HCT116 (cell line): ENCODE results near the gene TST. TPM values are rescaled to one million over a fixed set of nuclear protein-coding genes. Genes with fewer than 3 reads are reported as not detected.

Source experiments
- ATAC-seq: fragments of 200-7000 bp; cut with Tn5 transposase; 2 replicates; pipeline ENCODE4 v1.9.1; 2020; ENCODE audit warnings: mild to moderate bottlenecking, moderate library complexity
- BruUV-seq: library from RNA; stranded (reverse); fragments of 400-500 nt; replicated peaks from 2 replicates; lab custom pipeline; 2021; lab: Mats Ljungman, UMichigan
- CTCF ChIA-PET: fragments of 300-600 bp; sonication (Branson Sonifier 250); formaldehyde crosslinking; loops from one replicate; lab custom pipeline; 2021; ENCODE audit warnings: antibody characterized with exemption; lab: Charles Lee
- POLR2A ChIA-PET: fragments of 300-600, 350-600 bp; sonication (Branson Sonifier 250); formaldehyde crosslinking; loops from one replicate; lab custom pipeline; 2021; ENCODE audit warnings: antibody characterized with exemption; lab: Charles Lee
- RAD21 ChIA-PET, 2 experiments: fragments of 300-600 bp; sonication (Branson Sonifier 250); formaldehyde crosslinking; loops; one replicate each; lab custom pipeline; 2023; ENCODE audit warnings: low total read pairs in 2 of 2; ENCODE audit not compliant: uncharacterized antibody in 2 of 2, unreplicated experiment in 2 of 2, low non-redundant PET in 1 of 2; lab: Charles Lee
- DNase-seq: peaks from one replicate; pipeline ENCODE4 v3.0.0-alpha.2; 2010; ENCODE audit warnings: low read depth, low spot score
- H2AFZ ChIP-seq: fragments of 200-600 bp; shearing (Covaris generic), sonication (generic); 2 replicates; pipeline ENCODE4 v1.6.1; 2017; ENCODE audit warnings: low read depth, mixed run types, mixed read lengths, antibody characterized with exemption, low read length; ENCODE audit not compliant: poor library complexity, severe bottlenecking
- H3K27ac ChIP-seq: 2 replicates; pipeline ENCODE4 v1.5.1; 2012; ENCODE audit warnings: low read depth, low read length
- H3K27me3 ChIP-seq: fragments of 200-600 bp; sonication (generic); 2 replicates; pipeline ENCODE4 v1.6.1; 2016; ENCODE audit warnings: mixed run types, low read length, mixed read lengths; ENCODE audit not compliant: insufficient read depth
- H3K36me3 ChIP-seq, 2 experiments: fragments of 200-500 bp in 1 of 2; fragments of 200-600 bp in 1 of 2; sonication (Bioruptor generic) in 1 of 2; sonication (generic) in 1 of 2; 2 replicates each; pipeline versions ENCODE4 v1.5.1 to v1.6.1; 2014 to 2016; ENCODE audit warnings: low read length in 2 of 2, inconsistent platforms in 1 of 2, mixed read lengths in 1 of 2, mixed run types in 1 of 2; ENCODE audit not compliant: insufficient read depth in 2 of 2, control insufficient read depth in 1 of 2
- H3K4me1 ChIP-seq, 2 experiments: fragments of 200-600 bp in 1 of 2; sonication (generic) in 1 of 2; 2 replicates each; pipeline versions ENCODE4 v1.5.1 to v1.6.1; 2012 to 2017; ENCODE audit warnings: low read length in 2 of 2, inconsistent platforms in 1 of 2, mild to moderate bottlenecking in 1 of 2, mixed read lengths in 1 of 2, mixed run types in 1 of 2, moderate library complexity in 1 of 2; ENCODE audit not compliant: insufficient read depth in 2 of 2, control insufficient read depth in 1 of 2
- H3K4me2 ChIP-seq: fragments of 200-600 bp; sonication (generic); 2 replicates; pipeline ENCODE4 v1.6.1; 2017; ENCODE audit warnings: mixed run types, low read length, mixed read lengths
- H3K4me3 ChIP-seq, 2 experiments: fragments of 200-600 bp in 1 of 2; sonication (generic) in 1 of 2; replicated peaks in 1 of 2; 2 replicates each; pipeline ENCODE4 v1.5.1; 2011 to 2016; ENCODE audit warnings: low read length in 2 of 2, control low read depth in 1 of 2, low read depth in 1 of 2, mild to moderate bottlenecking in 1 of 2, mixed read lengths in 1 of 2, mixed run types in 1 of 2
- H3K79me2 ChIP-seq: fragments of 200-600 bp; sonication (generic); 2 replicates; pipeline ENCODE4 v1.6.1; 2017; ENCODE audit warnings: mild to moderate bottlenecking, mixed run types, low read length, moderate library complexity, mixed read lengths; ENCODE audit not compliant: insufficient read depth
- H3K9ac ChIP-seq: fragments of 200-600 bp; sonication (generic); 2 replicates; pipeline ENCODE4 v1.6.1; 2016; ENCODE audit warnings: low read length, mixed read lengths
- H3K9me2 ChIP-seq: fragments of 200-600 bp; sonication (generic), shearing (Covaris generic); 2 replicates; pipeline ENCODE4 v1.6.1; 2017; ENCODE audit warnings: mixed run types, mild to moderate bottlenecking, moderate library complexity; ENCODE audit not compliant: insufficient read depth
- H3K9me3 ChIP-seq, 2 experiments: fragments of 200-500 bp in 1 of 2; fragments of 200-600 bp in 1 of 2; sonication (Bioruptor generic) in 1 of 2; sonication (generic) in 1 of 2; 2 replicates each; pipeline ENCODE4 v1.6.1; 2014 to 2017; ENCODE audit warnings: low read length in 2 of 2, mixed read lengths in 2 of 2, inconsistent platforms in 1 of 2, low read depth in 1 of 2, mild to moderate bottlenecking in 1 of 2, mixed run types in 1 of 2, moderate library complexity in 1 of 2; ENCODE audit not compliant: control insufficient read depth in 1 of 2, insufficient read depth in 1 of 2
- H4K20me1 ChIP-seq: fragments of 200-600 bp; sonication (generic), shearing (Covaris generic); 2 replicates; pipeline ENCODE4 v1.6.1; 2017; ENCODE audit warnings: mixed run types, mild to moderate bottlenecking, moderate library complexity; ENCODE audit not compliant: insufficient read depth
- ATF3 ChIP-seq: IDR thresholded peaks from 2 replicates; pipeline ENCODE4 v1.6.1; 2012
- CBX3 ChIP-seq: IDR thresholded peaks from 2 replicates; pipeline ENCODE4 v1.6.1; 2012; ENCODE audit warnings: low read depth
- CTCF ChIP-seq, 3 experiments: fragments of 200-600 bp in 1 of 3; sonication (generic) in 1 of 3; IDR thresholded peaks in 2 of 3; conservative IDR thresholded peaks in 1 of 3; 2 replicates each; pipeline ENCODE4 v1.5.1; 2012 to 2017; ENCODE audit warnings: low read depth in 2 of 3, low read length in 2 of 3, antibody characterized with exemption in 1 of 3, borderline replicate concordance in 1 of 3, control low read depth in 1 of 3, mild to moderate bottlenecking in 1 of 3, mixed read lengths in 1 of 3, mixed run types in 1 of 3, moderate library complexity in 1 of 3; ENCODE audit not compliant: insufficient read depth in 1 of 3
- EGR1 ChIP-seq: IDR thresholded peaks from 2 replicates; pipeline ENCODE4 v1.6.1; 2012; ENCODE audit warnings: low read depth
- ELF1 ChIP-seq: IDR thresholded peaks from 2 replicates; pipeline ENCODE4 v1.6.1; 2012; ENCODE audit warnings: low read depth, borderline replicate concordance
- EZH2 ChIP-seq: fragments of 200-600 bp; sonication (generic); IDR thresholded peaks from 2 replicates; pipeline ENCODE4 v1.6.1; 2017; ENCODE audit warnings: antibody characterized with exemption, mixed run types
- EZH2phosphoT487 ChIP-seq: fragments of 200-600 bp; IDR thresholded peaks from 2 replicates; pipeline ENCODE4 v1.6.1; 2018; ENCODE audit warnings: antibody characterized with exemption, borderline replicate concordance
- POLR2A ChIP-seq: IDR thresholded peaks from 2 replicates; pipeline ENCODE4 v1.7.0; 2011; ENCODE audit warnings: borderline replicate concordance; ENCODE audit not compliant: insufficient read depth, insufficient read length; ENCODE audit errors: extremely low read depth
- POLR2AphosphoS5 ChIP-seq: IDR thresholded peaks from 2 replicates; pipeline ENCODE4 v1.6.1; 2011; ENCODE audit warnings: mild to moderate bottlenecking, low read depth, low read length, moderate library complexity
- RAD21 ChIP-seq: IDR thresholded peaks from 2 replicates; pipeline ENCODE4 v1.6.1; 2012; ENCODE audit warnings: low read depth, mild to moderate bottlenecking
- REST ChIP-seq: IDR thresholded peaks from 2 replicates; pipeline ENCODE4 v1.6.1; 2012; ENCODE audit warnings: low read depth
- SIN3A ChIP-seq: IDR thresholded peaks from 2 replicates; pipeline ENCODE4 v1.6.1; 2012; ENCODE audit warnings: low read depth
- YY1 ChIP-seq: IDR thresholded peaks from 2 replicates; pipeline ENCODE4 v1.6.1; 2011; ENCODE audit warnings: low read length, low read depth, moderate library complexity, mild to moderate bottlenecking; ENCODE audit not compliant: insufficient replicate concordance; ENCODE audit errors: extremely low read depth
- ZBTB33 ChIP-seq: IDR thresholded peaks from 2 replicates; pipeline ENCODE4 v1.6.1; 2011; ENCODE audit warnings: mild to moderate bottlenecking, low read length, moderate library complexity; ENCODE audit not compliant: insufficient replicate concordance; ENCODE audit errors: extremely low read depth
- ZFX ChIP-seq: fragments of 450-650 bp; IDR thresholded peaks from 2 replicates; pipeline ENCODE4 v1.6.1; 2017
- ZNF274 ChIP-seq: fragments of 200-500 bp; sonication (Bioruptor generic); IDR thresholded peaks from 2 replicates; pipeline ENCODE4 v1.6.1; 2014; ENCODE audit warnings: mild to moderate bottlenecking, low read depth, low read length, inconsistent platforms
- intact Hi-C: fragments of 100-400 bp; cut with micrococcal nuclease; formaldehyde crosslinking; loops from 2 replicates; pipeline ENCODE4 v1.10.0; 2022
- total RNA-seq: library from RNA; stranded (reverse); gene quantifications from one replicate; pipeline ENCODE4 v1.2.1, GENCODE V29; 2021; ENCODE audit not compliant: unreplicated experiment

Gene TST
- total RNA-seq, 1 experiment from 2014 or later, result 32.1 TPM

- TF ChIP-seq REST (no peak), CTCF (IDR thresholded peaks at IDR 0.05 in 2 of 3, conservative IDR thresholded peaks at IDR 0.05 in 1 of 3; ENCODE audit: borderline replicate concordance in 1 of 3, insufficient read depth in 1 of 3, low read depth in 2 of 3, low read length in 2 of 3) (no peak), POLR2A (peak; percentile 81), ZNF274 (no peak), SIN3A (peak; percentile 72), EZH2phosphoT487 (no peak), YY1 (peak; percentile 22), EZH2 (no peak)
Measured at GRCh38 chr22:36963302-36963701, 55.9 kb downstream of the TST start (continued).

GRCh38 chr22:36961626-36962025 is 57.6 kb downstream of the TST start:
- no peak overlapping the region for H3K9ac ChIP-seq
- CTCF ChIA-PET, result interaction anchor here (0.9 kb wide), 1 partner anchor 16 kb away, joined by 3 read pairs; no protein-coding TSS in a partner anchor
- H3K27me3 ChIP-seq, result no peaks in the 10 kb centered on the region
- no peak overlapping the region for H3K4me3 ChIP-seq
- intact Hi-C loops, result no loop called here
- DNase-seq, result no peak
- H3K4me2 ChIP-seq, result no peak overlapping the region
- no peak overlapping the region for H3K27ac ChIP-seq
- BruUV-seq, result no TSS peak
- no peak overlapping the region for H2AFZ ChIP-seq
- H3K9me3 ChIP-seq, result no peaks in the 10 kb centered on the region
- TF ChIP-seq ELF1 (no peak), EZH2phosphoT487 (no peak), ZNF274 (no peak), POLR2AphosphoS5 (no peak), RAD21 (no peak), ATF3 (no peak), CBX3 (no peak), EGR1 (no peak), ZFX (no peak), ZBTB33 (no peak)
- RAD21 ChIA-PET, result no interaction called here
- peaks cover 5 to 17% of the 10 kb centered on the region in 2 experiments for H3K4me1 ChIP-seq
- no peaks in the 10 kb centered on the region for H4K20me1 ChIP-seq
- POLR2A ChIA-PET, result no interaction called here
- no peaks in the 10 kb centered on the region for H3K9me2 ChIP-seq
- H3K36me3 ChIP-seq, result peaks cover 0 to 8% of the 10 kb centered on the region in 2 experiments; a peak in 1 of 4 replicates
- no peaks in the 10 kb centered on the region for H3K79me2 ChIP-seq
- no peak for ATAC-seq
